ENCODE measurements around the gene TSHZ2. TPM values are rescaled to one million over a fixed set of nuclear protein-coding genes. Genes with fewer than 3 reads are reported as not detected.

Gene TSHZ2
- total and polyA plus RNA-seq, 2 donors (not counting 1 experiment from before 2014, with no cell fraction given), result 1.00 to 5.7 TPM

DNA sequence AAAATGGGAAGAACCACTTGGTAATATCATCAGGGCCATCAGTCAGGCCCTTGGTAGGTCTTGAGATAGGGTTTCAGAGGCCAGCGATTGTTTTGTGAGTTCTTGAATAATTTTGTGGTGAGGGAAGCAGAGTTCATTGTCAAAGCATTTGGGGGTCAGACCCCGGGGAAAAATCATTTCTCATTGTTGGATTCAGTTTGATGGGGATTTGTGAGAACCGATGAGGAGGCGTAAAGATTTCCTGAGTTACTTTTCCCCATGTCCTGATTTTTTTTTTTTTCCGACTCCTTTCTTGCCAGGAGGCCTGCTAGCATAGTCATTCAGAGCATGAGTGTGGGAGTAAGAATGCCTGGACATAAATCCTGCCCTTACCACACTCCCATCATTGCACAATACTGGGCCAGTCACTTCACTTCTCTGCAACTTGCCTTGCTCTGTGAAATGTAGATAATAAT is 60.3 kb downstream of the TSHZ2 start:
- Mint-ChIP-seq H3K27me3 (peaks cover 3% of the 10 kb centered on the region), H3K4me1 (peaks cover 2% of the 10 kb centered on the region), H3K27ac (no peak overlapping the region), H3K4me3 (no peak overlapping the region), H3K9me3 (ENCODE audit: insufficient read depth) (no peaks in the 10 kb centered on the region)
- no peaks in the 10 kb centered on the region for H3K9me3 ChIP-seq (ENCODE audit: control extremely low read depth in 1 of 3, control insufficient read depth in 2 of 3, insufficient read depth in 1 of 3, low read length in 2 of 3)
- intact Hi-C loops (cut with micrococcal nuclease), result no loop called here
- H3K27ac ChIP-seq (ENCODE audit: low read length in 2 of 2), result no peak overlapping the region
- WGBS (ENCODE audit: insufficient coverage), result 80% methylated on average over 4 of the region's 5 CpGs
- no peak overlapping the region for H3K9ac ChIP-seq (ENCODE audit: low read length)
- no peaks in the 10 kb centered on the region for H3K79me2 ChIP-seq (ENCODE audit: control insufficient read depth, insufficient read depth, low read length)
- no peaks in the 10 kb centered on the region for H3K4me1 ChIP-seq (ENCODE audit: control insufficient read depth in 2 of 2, insufficient read depth in 2 of 2, low read length in 2 of 2)
- no peaks in the 10 kb centered on the region for H3K36me3 ChIP-seq (replicated peaks in 1 of 2; ENCODE audit: control extremely low read depth in 1 of 2, control insufficient read depth in 1 of 2, extremely low read depth in 1 of 2, insufficient read depth in 2 of 2, low read length in 1 of 2)
- peaks cover 0 to 7% (median 6%) of the 10 kb centered on the region in 4 experiments for H3K27me3 ChIP-seq (replicated peaks in 1 of 4; ENCODE audit: control extremely low read depth in 1 of 4, control insufficient read depth in 3 of 4, insufficient read depth in 4 of 4, low read length in 3 of 4)
- H3K4me2 ChIP-seq (replicated peaks; ENCODE audit: low read depth, low read length, poor library complexity, severe bottlenecking), result no peak overlapping the region
- CTCF ChIA-PET, result no interaction called here
- no peaks in the 10 kb centered on the region for H4K20me1 ChIP-seq (ENCODE audit: control insufficient read depth, insufficient read depth, low read length, poor library complexity, severe bottlenecking)
- DNase-seq, result no peak
- H3K4me3 ChIP-seq (ENCODE audit: control extremely low read depth in 1 of 5, extremely low read depth in 1 of 5, insufficient read depth in 1 of 5, low read depth in 2 of 5, low read length in 4 of 5), result no peak overlapping the region
- no peak overlapping the region for H2AFZ ChIP-seq (ENCODE audit: insufficient read depth, low read depth, low read length, poor library complexity, severe bottlenecking)
- ATAC-seq (ENCODE audit: low read depth), result no peak
- POLR2A ChIA-PET, result no interaction called here
- no peak for TF ChIP-seq EZH2 (IDR thresholded peaks at IDR 0.05; ENCODE audit: borderline replicate concordance, insufficient read depth, low read depth, low read length, poor library complexity, severe bottlenecking)
- TF ChIP-seq, protein P1, sequence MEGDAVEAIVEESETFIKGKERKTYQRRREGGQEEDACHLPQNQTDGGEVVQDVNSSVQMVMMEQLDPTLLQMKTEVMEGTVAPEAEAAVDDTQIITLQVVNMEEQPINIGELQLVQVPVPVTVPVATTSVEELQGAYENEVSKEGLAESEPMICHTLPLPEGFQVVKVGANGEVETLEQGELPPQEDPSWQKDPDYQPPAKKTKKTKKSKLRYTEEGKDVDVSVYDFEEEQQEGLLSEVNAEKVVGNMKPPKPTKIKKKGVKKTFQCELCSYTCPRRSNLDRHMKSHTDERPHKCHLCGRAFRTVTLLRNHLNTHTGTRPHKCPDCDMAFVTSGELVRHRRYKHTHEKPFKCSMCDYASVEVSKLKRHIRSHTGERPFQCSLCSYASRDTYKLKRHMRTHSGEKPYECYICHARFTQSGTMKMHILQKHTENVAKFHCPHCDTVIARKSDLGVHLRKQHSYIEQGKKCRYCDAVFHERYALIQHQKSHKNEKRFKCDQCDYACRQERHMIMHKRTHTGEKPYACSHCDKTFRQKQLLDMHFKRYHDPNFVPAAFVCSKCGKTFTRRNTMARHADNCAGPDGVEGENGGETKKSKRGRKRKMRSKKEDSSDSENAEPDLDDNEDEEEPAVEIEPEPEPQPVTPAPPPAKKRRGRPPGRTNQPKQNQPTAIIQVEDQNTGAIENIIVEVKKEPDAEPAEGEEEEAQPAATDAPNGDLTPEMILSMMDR (IDR thresholded peaks at IDR 0.05), result no peak

DNA sequence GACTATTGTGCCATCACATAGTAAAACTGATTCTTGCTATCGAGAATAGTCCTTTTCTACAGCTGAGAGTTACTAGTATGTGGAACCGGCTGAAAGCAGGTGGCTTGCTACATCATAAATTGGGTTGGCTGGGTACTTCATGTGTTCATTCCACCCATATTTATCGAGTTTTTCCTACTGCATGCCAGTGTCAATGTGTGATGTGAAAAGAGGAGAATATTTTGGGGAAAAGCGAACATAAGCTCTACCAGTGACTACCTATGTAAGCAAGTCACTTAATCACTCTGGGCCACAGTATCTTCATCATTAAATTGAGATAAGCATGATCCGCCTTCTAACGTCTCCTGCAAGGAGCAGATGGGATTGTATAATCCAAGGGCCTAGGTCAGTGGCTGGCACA is 61.0 kb downstream of the TSHZ2 start:
- H3K4me1 Mint-ChIP-seq, result peaks cover 2% of the 10 kb centered on the region
- ATAC-seq (ENCODE audit: low read depth) (no peak), DNase-seq (no peak)
- peaks cover 0 to 7% (median 6%) of the 10 kb centered on the region in 4 experiments for H3K27me3 ChIP-seq (replicated peaks in 1 of 4; ENCODE audit: control extremely low read depth in 1 of 4, control insufficient read depth in 3 of 4, insufficient read depth in 4 of 4, low read length in 3 of 4)
- intact Hi-C loops (cut with micrococcal nuclease), result no loop called here
- H3K27ac Mint-ChIP-seq, result no peak overlapping the region
- no peak overlapping the region for H3K4me3 Mint-ChIP-seq
- H3K27me3 Mint-ChIP-seq, result no peaks in the 10 kb centered on the region
- no peak overlapping the region for H3K9ac ChIP-seq (ENCODE audit: low read length)
- no peaks in the 10 kb centered on the region for H3K79me2 ChIP-seq (ENCODE audit: control insufficient read depth, insufficient read depth, low read length)
- 100% methylated on average over 1 of the region's 6 CpGs for WGBS (ENCODE audit: insufficient coverage)
- CTCF ChIA-PET, result no interaction called here
- H2AFZ ChIP-seq (ENCODE audit: insufficient read depth, low read depth, low read length, poor library complexity, severe bottlenecking), result no peak overlapping the region
- H3K36me3 ChIP-seq (replicated peaks in 1 of 2; ENCODE audit: control extremely low read depth in 1 of 2, control insufficient read depth in 1 of 2, extremely low read depth in 1 of 2, insufficient read depth in 2 of 2, low read length in 1 of 2), result no peaks in the 10 kb centered on the region
- H3K9me3 ChIP-seq (ENCODE audit: control extremely low read depth in 1 of 3, control insufficient read depth in 2 of 3, insufficient read depth in 1 of 3, low read length in 2 of 3), result peaks cover 0 to 3% (median 0%) of the 10 kb centered on the region in 3 donors
- no peak for TF ChIP-seq EZH2 (IDR thresholded peaks at IDR 0.05; ENCODE audit: borderline replicate concordance, insufficient read depth, low read depth, low read length, poor library complexity, severe bottlenecking)
- TF ChIP-seq, protein P1 (IDR thresholded peaks at IDR 0.05), result no peak
- H3K9me3 Mint-ChIP-seq (ENCODE audit: insufficient read depth), result no peaks in the 10 kb centered on the region
- H3K4me1 ChIP-seq (ENCODE audit: control insufficient read depth in 2 of 2, insufficient read depth in 2 of 2, low read length in 2 of 2), result no peaks in the 10 kb centered on the region
- H3K4me2 ChIP-seq (replicated peaks; ENCODE audit: low read depth, low read length, poor library complexity, severe bottlenecking), result no peak overlapping the region
- no peak overlapping the region for H3K4me3 ChIP-seq (ENCODE audit: control extremely low read depth in 1 of 5, extremely low read depth in 1 of 5, insufficient read depth in 1 of 5, low read depth in 2 of 5, low read length in 4 of 5)
- H4K20me1 ChIP-seq (ENCODE audit: control insufficient read depth, insufficient read depth, low read length, poor library complexity, severe bottlenecking), result no peaks in the 10 kb centered on the region
- H3K27ac ChIP-seq (ENCODE audit: low read length in 2 of 2), result no peak overlapping the region
- POLR2A ChIA-PET, result no interaction called here
